ENCODE measurements around the gene KRTAP19-6.
"Not testable (repeated sequence)": the region's sequence is repeated elsewhere in the genome, so short reads cannot be mapped to it uniquely, and the experiment has no call there.

Gene KRTAP19-6

GRCh38 chr21:30541764-30542163, at the start of gene KRTAP19-6:
KRTAP19-6 (minus strand) TSS chr21:30541864; CDS start chr21:30541833, 31 bp downstream.
- no peak for DNase-seq

DNA sequence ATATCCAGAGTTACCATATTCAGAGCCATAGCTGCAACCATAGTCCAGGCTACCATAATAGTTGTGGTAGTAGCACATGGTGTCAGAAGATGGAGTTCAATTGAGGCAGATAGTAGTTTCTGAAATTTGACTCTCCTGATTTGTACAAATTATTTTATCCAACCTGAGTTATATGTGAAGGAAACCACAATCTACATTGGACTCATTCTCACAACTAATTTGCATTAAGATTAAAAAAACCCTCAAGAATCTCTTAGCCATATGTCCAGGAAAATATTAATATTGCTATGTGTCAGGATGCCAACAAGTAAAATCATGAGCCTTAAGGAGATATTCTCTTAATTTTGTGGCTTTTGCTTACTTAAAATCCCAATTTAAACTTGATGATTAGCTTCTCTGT, 48.6 kb upstream of the KRTAP19-6 start, which contains the start of gene KRTAP22-2:
KRTAP22-2 (minus strand) TSS at position 101 of the 400 bp plus-strand sequence.
- DNase-seq: no peak

- DNase-seq: no peak
Observed at GRCh38 chr21:30582870-30583269, 41.2 kb upstream of the KRTAP19-6 start.

DNA sequence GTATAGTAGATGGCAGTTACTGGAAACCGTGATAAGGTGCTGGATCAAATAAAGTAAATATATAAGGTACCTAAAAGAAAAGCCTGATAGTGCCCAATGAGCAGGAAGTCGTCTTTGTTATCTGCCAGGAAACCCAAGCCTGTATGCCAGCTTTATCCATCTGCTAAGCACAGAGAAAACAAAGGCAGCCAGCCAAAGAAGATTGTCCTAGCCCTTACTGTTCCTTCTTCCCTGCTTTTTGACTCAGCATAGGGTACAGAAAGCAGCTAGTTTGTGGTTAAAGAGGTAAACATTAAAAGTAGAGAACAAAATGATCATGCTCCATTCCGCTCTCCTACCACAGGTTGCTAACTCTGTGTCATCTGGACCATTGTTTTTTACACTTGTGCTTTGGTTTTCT, 38.5 kb upstream of the KRTAP19-6 start:
- no peak for DNase-seq

- no peak for DNase-seq
Observed at GRCh38 chr21:30579346-30579745, 37.7 kb upstream of the KRTAP19-6 start.

DNA sequence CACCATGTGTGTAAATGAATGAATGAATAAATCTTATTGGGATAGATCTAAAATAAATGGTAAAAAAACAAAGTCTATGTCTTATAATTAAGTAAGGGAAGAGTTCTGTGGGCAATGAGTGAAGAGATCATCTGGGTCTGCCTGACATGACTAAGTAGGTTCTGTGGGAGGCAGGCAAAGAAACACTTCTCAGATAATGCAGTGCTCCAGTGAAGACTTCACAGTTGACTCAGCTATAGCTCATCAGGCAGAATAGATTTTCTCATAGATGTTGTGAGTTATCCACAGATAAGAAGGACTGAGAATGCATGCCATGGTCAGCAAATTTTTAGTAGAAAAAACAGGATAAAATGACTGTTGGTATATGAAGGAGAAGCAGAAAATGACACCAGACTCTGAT, 36.1 kb upstream of the KRTAP19-6 start:
- DNase-seq: peak in 3 of 56 donors; percentile 6 to 29 (median 9)

- DNase-seq: no peak
Observed at GRCh38 chr21:30567617-30568016, 26.0 kb upstream of the KRTAP19-6 start.

DNA sequence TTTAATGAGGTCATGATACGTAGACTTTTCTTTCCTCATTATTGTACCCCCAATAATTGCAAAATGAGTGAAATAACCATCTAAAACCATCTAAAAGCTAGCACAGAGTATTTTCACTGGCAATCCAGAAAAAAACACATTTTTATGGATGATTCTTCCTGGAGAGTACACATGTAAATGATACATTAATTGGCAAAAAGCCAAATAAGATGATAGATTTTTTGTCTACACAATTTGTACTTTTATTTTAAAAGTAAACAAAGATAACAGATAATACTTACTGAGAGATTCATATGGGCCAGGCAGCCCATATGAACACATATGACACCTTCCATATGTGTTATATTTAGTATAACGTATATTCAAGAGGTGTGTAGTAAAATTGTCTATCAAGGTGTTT, 22.0 kb upstream of the KRTAP19-6 start:
- DNase-seq: no peak

GRCh38 chr21:30563072-30563471, 21.4 kb upstream of the KRTAP19-6 start:
- no peak for DNase-seq

DNA sequence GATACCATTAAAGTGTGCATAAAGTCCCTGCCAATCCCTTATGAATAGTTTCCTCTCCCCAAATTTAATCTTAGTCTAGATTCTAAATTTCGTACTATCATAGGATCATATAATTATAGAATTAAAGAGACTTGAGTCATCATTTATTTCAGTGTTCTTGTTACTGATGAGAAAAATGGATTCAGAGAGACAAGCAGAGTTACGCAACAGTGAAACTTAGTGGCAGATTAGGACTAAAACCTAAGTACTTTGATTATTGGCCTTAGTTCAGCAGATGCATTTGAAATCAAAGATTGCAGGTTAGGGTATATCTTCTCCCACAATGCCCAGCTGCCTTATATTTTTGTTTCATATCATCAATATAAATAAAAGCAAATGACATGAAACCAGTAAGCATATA, 20.3 kb upstream of the KRTAP19-6 start:
- DNase-seq: no peak

- no peak for DNase-seq
Observed at GRCh38 chr21:30561264-30561895, 19.7 kb upstream of the KRTAP19-6 start, which contains the start of gene KRTAP19-7. KRTAP19-7 (minus strand) TSS chr21:30561314; CDS start chr21:30561289, 25 bp downstream.

- no peak for DNase-seq
Observed at GRCh38 chr21:30555095-30555494, 13.4 kb upstream of the KRTAP19-6 start.

DNA sequence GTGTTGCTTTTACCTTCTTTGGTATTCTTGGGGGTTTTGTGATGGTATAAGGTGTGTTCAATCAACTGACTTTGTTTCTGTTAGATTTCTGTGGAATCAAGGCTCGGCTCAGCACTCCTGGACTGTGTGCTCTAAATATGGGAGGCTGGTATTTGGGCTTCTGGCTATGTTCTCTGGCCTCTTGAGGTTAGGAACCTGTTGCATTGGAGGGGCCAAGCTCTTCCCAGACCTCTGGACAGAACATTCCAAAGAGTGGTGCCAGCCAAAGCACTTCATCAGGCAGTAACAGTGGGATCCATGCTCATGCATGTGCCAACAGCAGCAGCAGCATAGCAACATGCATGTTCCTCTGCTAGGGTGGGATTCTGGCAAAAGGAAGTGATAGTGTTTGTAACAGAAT, 11.1 kb upstream of the KRTAP19-6 start:
- no peak for DNase-seq

- DNase-seq: no peak
Observed at GRCh38 chr21:30518876-30519275, 22.8 kb downstream of the KRTAP19-6 start.

DNA sequence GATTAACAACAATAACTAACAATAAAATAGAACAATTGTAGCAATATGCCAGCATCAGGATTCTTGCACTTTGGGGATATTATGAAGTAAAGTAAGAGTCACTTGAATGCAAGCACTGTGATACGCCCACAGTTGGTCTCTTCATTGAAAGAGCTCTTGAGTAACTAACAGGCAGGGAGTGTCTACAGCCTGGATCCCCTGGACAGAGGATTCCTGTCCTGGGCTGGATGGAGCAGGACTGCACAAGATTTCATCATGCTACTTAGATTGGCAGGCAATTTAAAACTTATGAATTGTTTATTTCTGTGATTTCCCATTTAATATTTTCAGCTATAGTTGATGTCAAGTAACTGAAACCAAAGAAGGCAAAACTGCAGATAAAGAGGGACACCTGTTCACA, 26.0 kb downstream of the KRTAP19-6 start:
- no peak for DNase-seq

- DNase-seq: not testable (repeated sequence)
Observed at GRCh38 chr21:30505621-30506205, 36.0 kb downstream of the KRTAP19-6 start.

DNA sequence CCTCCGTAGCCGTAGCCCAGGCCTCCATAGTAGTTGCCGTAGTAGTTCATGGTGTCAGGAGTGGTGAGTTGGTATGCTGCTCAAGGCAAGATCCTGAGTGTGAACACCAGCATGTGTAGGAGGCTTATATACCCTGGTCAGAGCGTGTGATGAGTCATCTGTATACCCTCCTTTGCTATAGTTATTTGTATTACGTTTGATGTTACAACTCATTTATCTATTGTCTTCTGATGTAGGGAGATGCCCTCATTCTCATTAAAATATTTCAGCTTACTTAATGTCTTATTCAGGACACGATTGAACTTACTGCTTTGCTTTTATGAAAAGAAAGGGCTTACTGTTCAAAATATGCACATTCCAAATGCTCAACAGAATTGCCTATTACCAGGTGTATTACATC, 39.6 kb downstream of the KRTAP19-6 start, which contains the start of gene KRTAP19-5:
KRTAP19-5 (minus strand) TSS at position 101 of the 400 bp plus-strand sequence; CDS start at position 50, 51 bp downstream.
- no peak for DNase-seq

- no peak for DNase-seq
Observed at GRCh38 chr21:30497065-30497464, 44.6 kb downstream of the KRTAP19-6 start, which contains the start of gene KRTAP19-4. KRTAP19-4 (minus strand) TSS chr21:30497165; CDS start chr21:30497110, 55 bp downstream.

DNA sequence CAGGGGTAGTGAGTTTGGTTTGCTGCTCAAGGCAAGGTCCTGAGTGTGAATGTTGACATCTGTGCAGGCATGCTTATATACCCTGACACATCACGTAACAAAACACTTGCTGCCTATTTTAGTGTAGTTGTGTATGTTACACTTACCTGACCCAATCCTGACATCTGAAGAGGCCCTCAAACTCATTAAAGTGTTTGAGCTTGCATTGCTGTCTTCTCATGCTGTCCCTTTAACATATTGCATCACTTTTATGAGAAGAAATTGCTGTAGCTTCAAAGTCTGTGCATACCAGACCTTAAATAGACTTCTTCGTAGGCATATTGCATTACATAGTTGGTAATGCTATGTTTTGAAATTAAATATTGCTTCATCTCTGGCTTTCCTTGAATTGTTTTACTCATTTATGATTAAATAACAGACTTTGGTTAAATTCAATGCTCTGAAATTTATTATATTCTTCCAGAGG, 49.7 kb downstream of the KRTAP19-6 start, which contains the start of gene KRTAP19-3:
KRTAP19-3 (minus strand) TSS at position 51 of the 466 bp plus-strand sequence. CDS start 56 bp downstream, outside the sequence.
- DNase-seq: no peak
